Common myeloid progenitor, CD34-positive (primary cell): ENCODE data around the gene ZBTB46.

Source experiments
- CTCF ChIA-PET: fragments of 350-600 bp; sonication (Branson Sonifier 250); formaldehyde crosslinking; loops from one replicate; lab custom pipeline; 2021; ENCODE audit warnings: antibody characterized with exemption; lab: Charles Lee
- POLR2A ChIA-PET: fragments of 350-600 bp; sonication (Branson Sonifier 250); formaldehyde crosslinking; loops from one replicate; lab custom pipeline; 2021; ENCODE audit warnings: antibody characterized with exemption; lab: Charles Lee
- DNase-seq, 3 donors: peaks; one replicate each; pipeline versions ENCODE4 v3.0.0 to v3.0.0-alpha.2; 2013
- H3K27ac ChIP-seq, 2 experiments: 1 replicate in 1 of 2; 2 replicates in 1 of 2; pipeline ENCODE4 v1.7.0; 2013; ENCODE audit warnings: inconsistent platforms in 2 of 2, low read length in 2 of 2, mild to moderate bottlenecking in 2 of 2, low read depth in 1 of 2, moderate library complexity in 1 of 2; ENCODE audit not compliant: severe bottlenecking in 2 of 2, insufficient read depth in 1 of 2, poor library complexity in 1 of 2
- H3K27me3 ChIP-seq, 5 experiments: replicated peaks in 2 of 5; 1 replicate in 3 of 5; 2 replicates in 2 of 5; pipeline versions ENCODE4 v1.6.1 to v1.7.0; 2013; ENCODE audit warnings: low read length in 4 of 5, mild to moderate bottlenecking in 2 of 5, moderate library complexity in 2 of 5, inconsistent platforms in 1 of 5; ENCODE audit not compliant: insufficient read depth in 5 of 5, control insufficient read depth in 4 of 5
- H3K36me3 ChIP-seq, 4 experiments: 1 replicate in 2 of 4; 2 replicates in 2 of 4; pipeline versions ENCODE4 v1.6.1 to v1.7.0; 2013; ENCODE audit warnings: low read length in 3 of 4, control low read depth in 1 of 4, mild to moderate bottlenecking in 1 of 4; ENCODE audit not compliant: control insufficient read depth in 4 of 4, insufficient read depth in 4 of 4
- H3K4me1 ChIP-seq, 4 experiments: 1 replicate in 3 of 4; 2 replicates in 1 of 4; pipeline versions ENCODE4 v1.6.1 to v1.7.1; 2013; ENCODE audit warnings: low read length in 3 of 4, mild to moderate bottlenecking in 3 of 4, control low read depth in 1 of 4, inconsistent platforms in 1 of 4, moderate library complexity in 1 of 4; ENCODE audit not compliant: control insufficient read depth in 4 of 4, insufficient read depth in 4 of 4; ENCODE audit errors: control extremely low read depth in 1 of 4
- H3K4me3 ChIP-seq, 7 experiments: 1 replicate in 4 of 7; 2 replicates in 3 of 7; pipeline versions ENCODE4 v1.5.1 to v1.7.0; 2013; ENCODE audit warnings: mild to moderate bottlenecking in 7 of 7, low read length in 6 of 7, moderate library complexity in 6 of 7, inconsistent platforms in 2 of 7, low read depth in 2 of 7, control low read depth in 1 of 7; ENCODE audit not compliant: insufficient read depth in 4 of 7, control insufficient read depth in 1 of 7; ENCODE audit errors: extremely low read depth in 1 of 7
- H3K9me3 ChIP-seq, 5 experiments: 1 replicate in 4 of 5; 2 replicates in 1 of 5; pipeline versions ENCODE4 v1.6.1 to v1.7.1; 2013; ENCODE audit warnings: low read length in 4 of 5, mild to moderate bottlenecking in 2 of 5, inconsistent platforms in 1 of 5, low read depth in 1 of 5, moderate library complexity in 1 of 5; ENCODE audit not compliant: control insufficient read depth in 4 of 5, insufficient read depth in 2 of 5; ENCODE audit errors: control extremely low read depth in 1 of 5
- WGBS: methylation state at CpG from one replicate; pipeline ENCODE4 v1.1.5; 2013; ENCODE audit not compliant: insufficient coverage; 5-methylcytosine and 5-hydroxymethylcytosine counted together

The ZBTB46 gene

GRCh38 chr20:63706852-63707557 lies 124.1 kb downstream of the ZBTB46 start:
- DNase-seq = peak; percentile 26 to 58 (median 47)
- WGBS = 6% methylated on average over 55 of the region's 56 CpGs
- Histone ChIP-seq H3K9me3 (peaks cover 0 to under 1% (median 0%) of the 10 kb centered on the region in 5 experiments), H3K27ac (peak overlapping the region; percentile 40 to 77), H3K4me3 (peak overlapping the region; percentile 63 to 90 (median 81)), H3K27me3 (no peaks in the 10 kb centered on the region), H3K36me3 (peaks cover 9 to 52% (median 37%) of the 10 kb centered on the region in 4 experiments), H3K4me1 (peaks cover 6 to 29% (median 24%) of the 10 kb centered on the region in 4 experiments)
- CTCF ChIA-PET = interaction anchor here (0.8 to 2.9 kb wide), 8 partner anchors 8 to 158 kb away, joined by 3 to 8 read pairs (median 5); partner anchors contain the start of gene TPD52L2
- POLR2A ChIA-PET = interaction anchor here (0.8 to 1.1 kb wide), 3 partner anchors 10 to 157 kb away, joined by 3 read pairs; no protein-coding TSS in a partner anchor

GRCh38 chr20:63706027-63706695 lies 124.9 kb downstream of the ZBTB46 start:
- H3K36me3 ChIP-seq = peaks cover 5 to 46% (median 34%) of the 10 kb centered on the region in 4 experiments

GRCh38 chr20:63705232-63706026 lies 125.6 kb downstream of the ZBTB46 start:
- Histone ChIP-seq H3K4me1 (peaks cover 6 to 29% (median 24%) of the 10 kb centered on the region in 4 experiments), H3K27ac (peak overlapping the region in 1 of 2 experiments; percentile 77), H3K4me3 (no peak overlapping the region), H3K27me3 (no peaks in the 10 kb centered on the region), H3K36me3 (peaks cover 5 to 38% (median 31%) of the 10 kb centered on the region in 4 experiments), H3K9me3 (no peaks in the 10 kb centered on the region)
- ChIA-PET CTCF (interaction anchor here (0.7 to 1.8 kb wide), 6 partner anchors 22 to 191 kb away, joined by 3 to 5 read pairs (median 4); no protein-coding TSS in a partner anchor), POLR2A (interaction anchor here (0.6 to 0.9 kb wide), 2 partner anchors 8 to 21 kb away, joined by 3 to 8 read pairs; no protein-coding TSS in a partner anchor)
- 100% methylated on average over 7 of the region's 8 CpGs for whole genome bisulfite sequencing
- no peak for DNase-seq

More at GRCh38 chr20:63706027-63706695, 124.9 kb downstream of the ZBTB46 start:
- H3K9me3 ChIP-seq = no peaks in the 10 kb centered on the region
- H3K4me3 ChIP-seq = peak overlapping the region in 6 of 7 experiments; percentile 67 to 90 (median 84)
- H3K27me3 ChIP-seq = no peaks in the 10 kb centered on the region
- CTCF ChIA-PET = interaction anchor here (0.7 to 1.8 kb wide), 6 partner anchors 23 to 190 kb away, joined by 3 to 5 read pairs (median 4); no protein-coding TSS in a partner anchor
- peaks cover 6 to 29% (median 24%) of the 10 kb centered on the region in 4 experiments for H3K4me1 ChIP-seq
- 97% methylated on average over 11 of the region's 12 CpGs for WGBS
- POLR2A ChIA-PET = interaction anchor here (0.9 to 1.1 kb wide), 2 partner anchors 9 to 158 kb away, joined by 3 read pairs; no protein-coding TSS in a partner anchor
- no peak for DNase-seq
- peak overlapping the region; percentile 12 to 77 for H3K27ac ChIP-seq

GRCh38 chr20:63704749-63705117 lies 126.3 kb downstream of the ZBTB46 start:
- Histone ChIP-seq H3K4me1 (peaks cover 6 to 29% (median 24%) of the 10 kb centered on the region in 4 experiments), H3K9me3 (no peaks in the 10 kb centered on the region), H3K27ac (no peak overlapping the region), H3K36me3 (peaks cover 5 to 37% (median 34%) of the 10 kb centered on the region in 4 experiments), H3K4me3 (no peak overlapping the region), H3K27me3 (no peaks in the 10 kb centered on the region)
- ChIA-PET CTCF (interaction anchor here (1.3 kb wide), 1 partner anchor 81 kb away, joined by 3 read pairs; no protein-coding TSS in a partner anchor), POLR2A (no interaction called here)
- no peak for DNase-seq
- WGBS = 93% methylated on average over 6 of the region's 6 CpGs

GRCh38 chr20:63703976-63704748 lies 126.9 kb downstream of the ZBTB46 start:
- Histone ChIP-seq H3K9me3 (no peaks in the 10 kb centered on the region), H3K36me3 (peaks cover 5 to 36% (median 32%) of the 10 kb centered on the region in 4 experiments), H3K4me1 (peaks cover 6 to 27% (median 24%) of the 10 kb centered on the region in 4 experiments), H3K27me3 (no peaks in the 10 kb centered on the region), H3K4me3 (no peak overlapping the region), H3K27ac (no peak overlapping the region)
- WGBS = 96% methylated on average over 11 of the region's 11 CpGs
- no peak for DNase-seq
- CTCF ChIA-PET = interaction anchor here (1.3 kb wide), 1 partner anchor 82 kb away, joined by 3 read pairs; no protein-coding TSS in a partner anchor
- POLR2A ChIA-PET = no interaction called here

GRCh38 chr20:63703471-63703975 lies 127.5 kb downstream of the ZBTB46 start:
- CTCF ChIA-PET = interaction anchor here (1.3 kb wide), 1 partner anchor 82 kb away, joined by 3 read pairs; no protein-coding TSS in a partner anchor

More at GRCh38 chr20:63703471-63703975, 127.5 kb downstream of the ZBTB46 start:
- Histone ChIP-seq H3K9me3 (no peaks in the 10 kb centered on the region), H3K27me3 (no peaks in the 10 kb centered on the region), H3K27ac (no peak overlapping the region), H3K4me1 (peaks cover 6 to 20% (median 17%) of the 10 kb centered on the region in 4 experiments), H3K36me3 (peaks cover 5 to 34% (median 30%) of the 10 kb centered on the region in 4 experiments), H3K4me3 (no peak overlapping the region)
- 97% methylated on average over 15 of the region's 15 CpGs for WGBS
- DNase-seq = no peak
- POLR2A ChIA-PET = no interaction called here
